NCI-H1048 (cell line): ENCODE data around the gene ZCCHC17.
"Not testable (repeated sequence)": the region's sequence is repeated elsewhere in the genome, so short reads cannot be mapped to it uniquely, and the experiment has no call there.

Source experiments
- DNase-seq: peaks from one replicate; lab custom pipeline; 2025; lab: John Stamatoyannopoulos, UW

ZCCHC17 gene

GRCh38 chr1:31296486-31297276 lies at the start of gene ZCCHC17, which contains the start of gene SNRNP40:
ZCCHC17 (plus strand) TSS chr1:31297032; CDS start chr1:31310099, 13,067 bp downstream.
SNRNP40 (minus strand) TSS chr1:31296788; CDS start chr1:31296751, 37 bp downstream.
- DNase-seq, result peak; percentile 96

- DNase-seq, result no peak
Observed at GRCh38 chr1:31248276-31248675, 48.6 kb upstream of the ZCCHC17 start.

GRCh38 chr1:31249854-31250253 lies 47.0 kb upstream of the ZCCHC17 start:
- no peak for DNase-seq

- no peak for DNase-seq
Observed at GRCh38 chr1:31257213-31257612, 39.6 kb upstream of the ZCCHC17 start.

GRCh38 chr1:31258581-31258980 lies 38.3 kb upstream of the ZCCHC17 start:
- DNase-seq, result no peak

- no peak for DNase-seq
Observed at GRCh38 chr1:31259746-31260145, 37.1 kb upstream of the ZCCHC17 start.

- no peak for DNase-seq
Observed at GRCh38 chr1:31261916-31262315, 34.9 kb upstream of the ZCCHC17 start.

- DNase-seq, result not testable (repeated sequence)
Observed at GRCh38 chr1:31262393-31262792, 34.4 kb upstream of the ZCCHC17 start.

GRCh38 chr1:31263408-31263807 lies 33.4 kb upstream of the ZCCHC17 start:
- DNase-seq, result no peak

GRCh38 chr1:31264790-31265386 lies 31.9 kb upstream of the ZCCHC17 start:
- no peak for DNase-seq

- no peak for DNase-seq
Observed at GRCh38 chr1:31266547-31266946, 30.3 kb upstream of the ZCCHC17 start.

- no peak for DNase-seq
Observed at GRCh38 chr1:31272369-31272768, 24.5 kb upstream of the ZCCHC17 start.

- no peak for DNase-seq
Observed at GRCh38 chr1:31273619-31274018, 23.2 kb upstream of the ZCCHC17 start.

GRCh38 chr1:31282426-31282825 lies 14.4 kb upstream of the ZCCHC17 start:
- DNase-seq, result not testable (repeated sequence)

- not testable (repeated sequence) for DNase-seq
Observed at GRCh38 chr1:31287791-31288190, 9.0 kb upstream of the ZCCHC17 start.

- DNase-seq, result no peak
Observed at GRCh38 chr1:31289021-31289420, 7.8 kb upstream of the ZCCHC17 start.

- no peak for DNase-seq
Observed at GRCh38 chr1:31295874-31296485, 852 bp upstream of the ZCCHC17 start.

GRCh38 chr1:31297277-31298247 lies 730 bp downstream of the ZCCHC17 start:
- no peak for DNase-seq

GRCh38 chr1:31299365-31299764 lies 2.5 kb downstream of the ZCCHC17 start:
- no peak for DNase-seq

GRCh38 chr1:31300193-31300592 lies 3.4 kb downstream of the ZCCHC17 start:
- no peak for DNase-seq

GRCh38 chr1:31302709-31303441 lies 6.0 kb downstream of the ZCCHC17 start:
- no peak for DNase-seq
